GM18907 (cell line): ENCODE measurements around the gene RANBP3.
"Not testable (repeated sequence)": the region's sequence is repeated elsewhere in the genome, so short reads cannot be mapped to it uniquely, and the experiment has no call there.

ENCODE experiments used
- ATAC-seq: cut with Tn5 transposase; IDR thresholded peaks from one replicate; pipeline ENCODE4 v1.9.1; 2021; ENCODE audit warnings: mild to moderate bottlenecking, moderate library complexity; ENCODE audit not compliant: unreplicated experiment

RANBP3 gene

DNA sequence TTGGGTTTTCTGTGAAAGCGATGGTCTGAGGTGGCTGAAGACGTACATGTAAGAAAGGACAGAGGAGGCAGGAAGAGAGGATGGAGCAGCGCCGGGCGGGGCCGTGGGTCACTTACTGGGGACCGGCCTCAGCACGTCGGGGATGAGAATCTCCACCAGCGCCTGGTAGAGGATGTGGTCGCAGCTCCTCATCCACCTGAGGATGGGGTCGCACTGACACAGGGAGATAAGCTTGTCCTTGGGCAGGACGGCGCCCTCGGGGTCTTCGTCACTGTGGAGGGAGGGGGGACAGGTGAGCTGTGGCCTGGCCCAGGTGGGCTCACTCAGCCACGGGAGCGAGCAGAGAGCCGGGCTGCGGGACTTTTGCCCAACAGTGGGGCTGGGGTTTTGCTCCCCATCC lies 29.0 kb upstream of the RANBP3 start:
- ATAC-seq = no peak

DNA sequence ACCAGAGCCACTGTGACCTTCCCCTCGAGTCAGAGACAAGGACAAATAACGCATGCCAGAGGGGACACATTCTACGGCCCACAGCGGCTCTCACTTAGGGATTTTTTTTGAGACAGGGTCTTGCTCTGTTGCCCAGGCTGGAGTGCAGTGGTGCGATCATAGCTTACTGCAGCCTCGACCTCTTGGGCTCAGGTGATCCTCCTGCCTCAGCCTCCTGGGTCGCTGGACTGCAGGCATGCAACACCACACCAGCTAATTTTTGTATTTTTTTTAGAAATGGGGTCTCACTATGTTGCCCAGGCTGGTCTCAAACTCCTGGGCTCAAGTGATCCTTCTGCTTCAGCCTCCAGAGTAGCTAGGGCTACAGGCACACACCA lies 28.1 kb upstream of the RANBP3 start:
- not testable (repeated sequence) for ATAC-seq

DNA sequence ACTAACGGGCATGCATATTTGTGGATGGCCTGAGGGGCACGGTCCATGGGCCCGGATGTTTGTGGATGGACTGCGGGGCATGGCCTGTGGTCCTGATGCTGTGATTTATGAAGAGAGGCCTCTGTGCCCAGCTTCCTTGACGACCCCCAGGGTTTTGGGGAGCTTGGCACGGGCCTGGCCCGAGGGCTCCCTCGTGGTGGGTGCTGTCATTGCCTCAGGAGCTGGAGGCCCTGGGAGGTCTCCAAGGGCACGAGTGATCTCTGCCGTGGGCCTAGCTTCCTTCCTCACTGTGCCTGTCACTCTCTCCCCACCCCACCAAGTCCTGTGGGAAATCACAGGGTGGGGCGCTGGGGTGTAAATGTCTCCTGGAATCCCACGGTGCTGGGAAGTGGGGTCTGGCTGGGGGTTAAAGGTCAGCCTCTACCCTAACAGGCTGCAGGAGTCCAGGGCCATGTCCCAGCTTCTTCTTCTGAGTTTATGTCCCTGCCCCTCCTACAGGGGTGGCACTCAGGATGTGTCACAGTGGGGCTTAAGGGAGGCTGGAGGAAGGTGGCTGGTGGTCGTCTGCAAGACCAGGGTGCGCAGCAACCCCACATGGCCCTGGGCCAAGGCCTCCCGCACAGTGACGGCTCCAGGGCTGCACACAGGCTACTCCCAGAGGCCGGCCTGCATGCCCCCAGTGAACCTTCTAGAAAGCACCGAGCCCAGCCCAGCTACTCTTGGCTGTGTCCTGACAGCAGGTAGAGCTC lies 27.6 kb upstream of the RANBP3 start:
- ATAC-seq = no peak

DNA sequence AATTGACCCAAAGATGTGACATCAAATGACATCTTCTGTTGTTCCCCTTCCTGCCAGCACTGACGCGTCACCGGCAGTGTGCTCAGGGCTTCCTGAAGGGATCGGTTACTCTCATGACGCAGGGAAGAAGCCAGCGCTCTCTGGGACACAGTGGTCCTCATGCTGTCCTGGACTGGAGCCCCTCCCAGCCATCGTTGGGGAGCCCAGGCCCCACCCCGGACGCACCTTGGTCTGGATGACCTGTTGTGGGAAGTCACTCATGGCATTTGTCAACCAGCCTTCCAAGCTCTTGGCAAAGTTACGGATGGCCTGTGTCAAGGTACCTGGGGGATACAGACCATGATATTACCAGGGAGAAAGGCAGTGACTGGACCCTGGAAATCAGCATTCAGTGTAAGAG lies 26.0 kb upstream of the RANBP3 start:
- ATAC-seq = no peak

DNA sequence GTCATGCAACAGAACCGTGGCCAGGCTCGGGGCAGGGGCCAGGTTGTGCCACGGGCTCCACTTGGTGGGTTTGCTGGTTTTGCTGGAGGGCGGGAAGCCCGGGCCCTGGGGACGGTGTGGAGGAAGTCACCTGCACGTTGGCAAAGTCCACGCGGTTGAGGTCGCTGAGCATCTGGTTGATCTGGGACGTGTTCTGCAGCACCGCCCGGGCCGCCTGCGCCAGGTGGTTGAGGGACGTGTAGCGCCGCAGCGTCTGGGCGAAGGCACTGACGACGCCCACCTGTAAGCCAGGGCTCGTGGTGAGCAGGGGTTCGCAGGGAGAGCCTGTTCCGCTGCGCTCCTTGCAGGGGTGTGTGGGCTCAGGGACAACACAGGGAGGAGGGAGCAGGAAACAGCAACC lies 24.7 kb upstream of the RANBP3 start:
- ATAC-seq = no peak

DNA sequence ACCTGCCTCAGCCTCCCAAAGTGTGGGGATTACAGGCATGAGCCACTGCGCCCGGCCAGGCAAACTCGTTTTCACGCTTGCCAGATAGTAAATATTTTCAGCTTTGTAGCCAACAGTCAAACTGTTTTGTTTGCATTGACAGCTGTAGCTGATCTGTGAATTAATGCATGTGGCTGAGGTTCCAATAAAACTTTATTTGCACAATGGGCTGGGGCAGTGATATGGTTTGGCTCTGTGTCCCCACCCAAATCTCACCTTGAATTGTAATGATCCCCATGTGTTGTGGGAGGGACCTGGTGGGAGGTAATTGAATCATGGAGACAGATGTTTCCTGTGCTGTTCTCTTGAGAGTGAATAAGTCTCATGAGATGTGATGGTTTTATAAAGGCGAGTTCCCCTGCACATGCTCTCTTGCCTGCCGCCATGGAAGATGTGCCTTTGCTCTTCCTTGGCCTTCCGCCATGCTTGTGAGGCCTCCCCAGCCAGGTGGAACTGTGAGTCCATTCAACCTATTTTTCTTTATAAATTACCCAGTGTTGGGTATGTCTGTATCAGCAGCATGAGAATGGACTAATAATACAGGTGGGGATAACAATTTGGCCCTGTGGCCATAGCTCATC lies 22.4 kb upstream of the RANBP3 start:
- no peak for ATAC-seq

DNA sequence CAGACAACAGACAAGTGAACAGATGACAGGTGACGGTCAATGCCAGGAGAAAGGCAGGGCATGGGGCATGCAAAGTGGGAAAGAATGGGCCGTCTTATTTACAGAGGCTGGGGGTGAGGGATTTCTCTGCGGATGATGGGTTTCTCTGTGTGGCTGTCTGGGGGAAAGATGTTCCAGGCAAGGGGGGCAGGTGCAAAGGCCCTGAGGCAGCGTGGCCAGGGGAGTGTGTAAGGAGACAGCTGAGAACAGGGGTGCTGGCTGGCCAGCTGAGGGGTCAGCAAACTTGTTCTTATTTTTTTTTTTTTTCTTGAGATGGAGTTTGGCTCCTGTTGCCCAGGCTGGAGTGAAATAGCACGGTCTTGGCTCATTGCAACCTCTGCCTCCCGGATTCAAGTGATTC lies 21.8 kb upstream of the RANBP3 start:
- ATAC-seq = no peak

DNA sequence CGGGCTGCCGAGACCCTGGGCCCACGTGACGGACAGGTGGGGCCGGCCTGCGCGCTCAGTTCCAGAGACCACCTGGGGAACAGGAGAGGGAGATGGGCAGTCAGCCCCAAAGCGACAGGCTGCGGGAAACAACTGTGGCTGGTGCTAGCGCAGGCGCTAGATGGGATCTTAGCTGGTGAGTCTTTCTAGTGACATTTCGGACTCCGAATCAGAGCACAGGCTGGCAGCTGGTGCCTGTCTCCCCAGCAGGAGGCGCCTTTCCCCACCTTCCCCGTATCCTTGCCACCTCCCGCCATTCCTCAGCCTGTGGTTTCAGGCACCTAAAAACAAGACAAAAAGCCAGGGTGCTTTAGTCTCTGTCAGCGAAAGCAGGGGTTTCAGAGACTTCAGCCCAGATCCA lies 19.4 kb upstream of the RANBP3 start:
- ATAC-seq = no peak

DNA sequence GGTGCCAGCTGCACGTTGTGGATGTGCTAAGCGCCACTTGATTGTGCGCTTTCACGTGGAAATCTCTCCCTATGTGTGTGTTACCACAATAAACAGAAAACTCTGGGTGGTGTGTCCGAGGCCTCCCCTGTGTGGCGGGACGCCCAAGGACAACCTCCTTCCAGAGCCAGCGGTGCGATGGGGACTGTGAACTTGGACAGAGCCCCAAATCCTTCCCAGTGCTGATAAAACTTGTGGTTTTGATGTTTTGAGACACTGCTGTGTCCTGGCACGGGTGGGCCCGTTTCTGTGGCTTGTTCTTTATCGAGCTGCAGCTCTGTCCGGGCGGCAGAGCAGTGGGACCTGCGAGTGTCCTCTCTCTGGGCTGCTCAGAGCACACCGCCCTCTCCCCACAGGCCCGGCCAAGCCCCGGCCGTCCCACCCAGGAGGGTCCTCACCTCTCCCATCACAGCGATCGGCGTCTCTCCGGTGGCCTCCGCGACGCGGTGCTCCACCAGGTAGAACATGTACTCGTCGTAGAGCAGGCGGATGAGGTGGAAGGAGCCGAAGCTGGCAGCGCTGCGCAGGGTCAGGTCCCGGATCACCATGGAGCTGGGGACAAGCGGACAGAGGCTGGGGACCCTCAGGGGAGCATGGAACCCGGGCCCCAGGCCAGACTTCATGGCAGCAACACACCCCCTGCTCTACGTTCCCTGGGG lies 18.8 kb upstream of the RANBP3 start:
- ATAC-seq = no peak

DNA sequence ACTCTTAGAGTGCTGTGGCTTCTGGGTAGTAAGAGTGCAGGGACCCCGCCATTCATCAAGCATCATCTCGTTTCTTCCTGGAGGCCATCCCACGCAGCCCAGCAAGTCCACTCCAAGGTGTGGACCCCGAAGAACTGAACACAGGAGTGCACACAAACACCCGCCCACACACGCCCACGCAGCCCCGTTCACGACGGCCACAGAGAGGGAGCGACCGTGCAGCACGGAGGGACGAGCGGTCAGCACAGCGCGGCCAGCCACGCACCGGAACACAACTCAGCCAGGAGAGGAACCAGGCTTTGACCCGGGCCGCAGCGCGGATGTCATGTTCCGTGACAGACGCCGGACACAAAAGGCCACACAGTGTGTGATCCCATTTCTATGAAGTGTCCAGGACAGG lies 18.2 kb upstream of the RANBP3 start:
- no peak for ATAC-seq

DNA sequence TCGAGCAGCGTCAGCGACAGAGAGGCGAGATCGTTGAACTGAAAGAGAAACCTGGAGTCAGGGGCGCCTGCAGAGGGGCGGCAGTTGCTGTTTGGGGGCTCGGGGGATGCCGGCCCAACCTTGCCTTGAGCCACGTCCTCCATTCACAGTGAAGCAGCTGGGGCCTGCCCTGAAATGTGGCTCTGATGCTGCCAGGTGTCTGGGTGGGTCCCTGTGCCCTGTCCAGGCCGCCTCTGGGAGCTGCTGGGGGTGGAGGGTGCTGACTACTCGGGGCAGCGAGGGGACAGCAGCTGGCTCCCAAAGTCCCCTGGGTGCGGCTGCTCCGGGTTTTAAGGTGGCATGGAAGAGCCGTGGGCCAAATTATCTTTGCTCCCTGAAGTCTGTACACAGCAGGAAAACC lies 17.7 kb upstream of the RANBP3 start:
- ATAC-seq = no peak

DNA sequence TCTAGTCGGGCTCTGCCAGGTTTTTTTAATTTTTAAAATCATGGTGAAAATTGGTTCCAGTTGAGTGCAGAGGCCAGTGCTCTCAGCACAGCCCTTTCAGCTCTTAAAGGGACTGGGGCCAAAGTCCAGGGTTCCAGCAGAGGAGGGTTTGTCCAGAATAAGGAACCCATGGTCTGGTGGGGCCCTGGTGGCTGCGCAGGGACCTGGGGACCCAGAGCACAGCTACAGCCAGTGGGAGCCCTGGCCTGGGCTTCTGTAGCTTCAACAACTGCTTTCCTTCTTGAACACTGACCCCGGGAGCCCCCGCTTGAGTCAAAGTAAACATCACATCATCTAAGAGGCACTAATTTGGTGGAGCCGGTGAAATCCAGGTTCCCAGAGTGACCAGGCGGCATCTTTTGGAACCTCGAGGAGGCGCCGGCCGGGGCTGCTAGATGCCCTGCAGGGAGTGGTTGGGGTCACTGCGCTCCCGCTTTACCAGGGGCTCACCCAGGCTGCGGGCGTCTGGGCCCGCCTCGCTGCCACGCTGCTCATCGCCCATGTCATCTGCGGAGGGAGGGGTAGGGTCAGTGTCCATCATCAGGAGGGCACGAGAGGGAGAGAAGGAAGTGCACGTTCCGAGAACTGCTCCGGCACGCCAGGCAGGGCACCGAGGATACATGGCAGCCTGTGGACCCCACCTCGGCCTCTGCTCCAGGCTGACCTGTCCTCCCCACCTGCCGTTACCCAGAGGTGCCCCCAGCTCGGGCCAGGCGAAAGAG lies 16.6 kb upstream of the RANBP3 start:
- ATAC-seq = no peak

DNA sequence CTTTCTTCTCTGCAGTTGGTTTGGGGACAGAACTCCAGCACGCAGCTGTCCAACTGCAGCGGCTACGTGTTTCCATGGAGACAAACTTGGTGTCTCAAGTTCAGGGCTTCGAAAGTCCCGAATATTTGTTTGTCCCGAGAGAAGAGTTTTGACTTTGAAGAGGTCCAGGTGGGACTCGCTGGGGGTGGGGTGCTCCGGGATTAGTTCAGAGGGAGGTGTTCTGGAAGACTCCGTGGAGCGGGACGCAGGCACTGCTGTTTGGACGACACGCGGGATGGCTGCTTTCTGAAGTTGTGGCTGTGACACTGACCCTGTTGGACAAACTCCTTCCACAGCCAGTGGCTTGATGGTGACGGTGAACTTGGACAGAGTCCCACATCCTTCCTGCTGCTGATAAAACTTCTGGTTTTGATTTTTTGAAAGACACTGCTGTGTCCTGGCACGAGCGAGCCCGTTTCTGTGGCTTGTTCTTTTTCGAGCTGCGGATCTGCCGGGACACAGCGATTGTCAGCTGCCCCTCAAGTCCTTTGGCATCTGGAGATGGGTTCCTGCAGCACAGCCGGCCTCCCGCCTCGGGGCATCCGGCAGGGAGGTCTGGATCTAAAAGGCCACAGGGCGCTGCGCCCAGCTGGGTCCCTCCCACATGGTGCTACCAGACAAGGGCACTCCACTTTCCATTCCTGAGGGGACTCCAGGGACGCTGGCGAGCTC lies 15.9 kb upstream of the RANBP3 start:
- ATAC-seq = no peak

DNA sequence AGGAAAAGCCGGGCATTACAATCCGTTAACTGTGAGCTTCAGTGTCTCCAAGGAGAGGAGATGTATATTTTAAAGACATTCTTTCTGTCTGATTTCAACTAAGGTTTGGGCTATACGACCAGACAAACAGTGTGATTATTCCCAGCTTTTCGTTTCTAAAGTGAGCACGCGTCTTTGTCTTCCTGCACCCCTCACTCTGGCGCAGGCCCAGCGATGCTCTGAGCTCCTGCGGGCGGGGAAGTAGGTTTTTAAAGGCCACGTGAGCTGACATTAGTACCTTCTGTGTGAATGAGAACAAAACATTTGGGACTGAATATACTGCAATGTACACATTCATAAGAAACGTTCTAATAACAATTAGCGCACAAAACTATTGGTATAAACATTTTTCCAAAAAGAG lies 15.3 kb upstream of the RANBP3 start:
- ATAC-seq = no peak

DNA sequence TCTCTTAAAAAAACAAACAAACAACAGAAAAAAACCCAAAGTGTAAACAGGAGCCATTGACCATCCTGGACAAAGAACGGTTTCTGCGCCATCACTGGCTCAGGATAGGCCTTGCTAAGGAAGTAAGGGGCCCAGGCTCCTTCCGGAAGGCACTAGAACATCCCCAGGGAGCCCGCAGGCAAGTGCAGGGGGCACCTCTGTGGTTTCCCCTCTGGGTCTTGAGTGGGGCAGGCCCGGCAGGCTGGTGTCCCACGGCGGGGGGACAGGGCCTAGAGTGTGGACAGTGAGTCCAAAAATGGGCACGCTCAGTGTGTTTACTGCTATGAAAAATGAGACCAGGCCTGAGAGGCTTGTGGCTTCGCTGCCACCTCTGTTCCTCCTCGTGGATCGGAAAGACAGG lies 14.8 kb upstream of the RANBP3 start:
- ATAC-seq = no peak

DNA sequence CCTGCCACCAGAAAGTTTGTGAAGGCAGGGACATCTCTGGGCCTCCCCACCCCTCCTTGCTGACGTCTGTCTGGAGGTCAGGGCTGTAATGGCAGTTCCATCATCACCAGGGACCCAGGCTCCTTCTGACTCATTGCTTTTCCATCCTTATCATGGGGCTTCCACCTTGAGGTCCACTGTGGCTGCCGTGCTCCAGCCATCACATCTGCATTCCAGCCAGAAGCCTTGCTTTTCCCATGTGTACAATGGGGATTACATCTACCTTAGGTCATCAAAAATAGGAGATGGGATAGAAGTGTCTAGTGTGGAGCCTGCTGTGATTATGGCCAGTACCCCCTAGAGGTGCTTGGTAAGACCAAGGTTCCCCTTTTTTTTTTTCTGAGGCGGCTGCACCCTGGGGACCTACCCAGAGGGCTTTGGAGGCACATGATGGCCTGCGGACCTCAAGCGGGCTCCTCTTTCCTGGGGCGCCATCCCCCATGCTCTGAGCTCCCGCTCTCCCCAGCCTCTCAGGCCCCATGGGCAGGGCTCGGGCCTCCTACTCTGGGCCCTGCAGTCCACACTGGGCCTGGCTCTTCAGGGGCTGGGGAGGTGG lies 13.4 kb upstream of the RANBP3 start:
- no peak for ATAC-seq

DNA sequence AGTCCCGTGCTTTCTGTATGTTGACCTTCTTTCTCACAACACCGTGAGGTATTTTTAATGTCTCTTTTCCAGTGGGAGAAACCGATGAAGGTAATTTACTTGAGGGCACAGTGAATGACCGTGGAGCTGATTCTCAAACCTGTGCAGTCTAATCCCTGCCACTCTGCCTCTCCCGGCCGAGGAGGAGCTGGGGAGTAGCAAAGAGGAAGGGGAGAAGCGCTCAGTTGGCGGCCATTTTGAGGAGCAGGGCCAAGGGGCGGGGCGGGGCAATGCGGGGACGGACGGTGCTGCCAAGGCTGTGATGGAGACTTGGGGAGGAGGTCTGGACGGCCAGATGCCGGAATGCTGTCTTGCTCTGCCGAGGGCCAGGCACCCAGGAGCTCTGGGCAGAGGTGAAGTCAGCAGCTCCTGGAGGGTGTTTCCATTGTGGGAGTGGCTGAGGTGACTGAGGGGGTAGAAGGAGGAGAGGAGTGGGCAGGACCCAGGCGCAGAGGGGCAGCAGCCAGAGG lies 12.4 kb upstream of the RANBP3 start:
- ATAC-seq = no peak

DNA sequence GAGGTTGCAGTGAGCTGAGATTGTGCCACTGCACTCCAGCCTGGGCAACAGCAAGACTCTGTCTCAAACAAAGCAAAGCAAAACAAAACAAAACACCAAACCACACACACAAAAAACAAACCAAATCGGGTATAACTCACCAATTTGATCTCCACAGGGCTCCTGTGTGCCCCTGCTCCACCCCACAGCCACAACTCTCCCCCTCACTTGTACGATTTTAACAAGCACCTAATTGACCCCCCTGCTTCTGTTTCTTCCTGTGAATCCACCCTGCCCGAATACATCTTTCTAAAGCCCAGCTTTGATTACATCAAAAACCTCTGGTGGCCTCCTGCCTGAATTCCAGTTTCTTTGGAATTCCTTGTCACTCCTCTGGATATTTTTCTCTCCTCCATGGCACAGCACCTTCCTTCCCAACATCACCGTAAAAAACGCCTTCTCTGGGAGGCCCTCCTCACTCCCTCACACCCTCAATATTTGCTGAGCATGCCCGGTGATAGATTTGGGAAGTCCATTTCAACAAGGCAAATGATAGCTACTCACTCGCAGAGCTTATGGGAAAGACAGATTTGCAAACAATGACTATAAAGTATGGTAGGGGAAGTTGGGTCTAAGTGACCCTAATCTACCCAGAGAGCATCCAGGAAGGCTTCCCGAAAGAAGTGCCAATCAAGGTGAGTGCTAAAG lies 11.6 kb upstream of the RANBP3 start:
- ATAC-seq = no peak

DNA sequence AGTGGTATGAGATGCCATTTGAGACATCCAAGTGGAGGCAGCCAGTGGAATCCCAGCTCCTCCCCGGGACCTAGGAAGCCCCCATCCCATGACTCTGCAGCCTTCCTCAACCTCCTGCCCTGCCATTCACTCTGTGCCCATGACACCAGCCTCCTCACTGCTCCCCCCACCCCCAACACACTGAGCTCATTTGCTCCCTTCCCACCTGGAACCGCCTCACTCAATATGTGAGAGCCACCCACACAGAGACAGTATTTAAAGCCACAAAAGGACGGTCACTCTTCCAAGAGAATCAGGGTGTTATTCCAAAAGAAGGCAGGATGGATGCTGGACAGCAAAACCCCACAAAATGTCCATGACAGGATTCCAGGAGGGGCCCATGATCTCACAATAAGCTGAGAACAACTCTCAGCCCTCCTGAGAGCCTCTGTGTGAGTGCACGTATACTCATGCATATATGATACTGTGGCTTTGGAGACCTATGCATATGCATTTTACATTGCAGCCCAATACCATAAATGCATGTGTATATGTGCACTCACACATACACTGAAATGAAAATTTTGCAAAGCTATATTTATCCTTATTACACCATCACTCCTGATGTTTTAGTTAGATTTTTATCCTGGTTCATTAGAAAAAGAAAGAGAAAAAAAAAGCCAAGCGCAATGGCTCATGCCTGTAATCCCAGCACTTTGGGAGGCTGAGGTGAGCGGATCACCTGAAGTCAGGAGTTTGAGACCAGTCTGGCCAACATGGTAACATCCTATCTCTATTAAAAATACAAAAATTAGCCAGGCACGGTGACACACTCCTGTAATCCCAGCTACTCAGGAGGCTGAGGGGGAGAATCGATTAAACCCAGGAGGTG lies 10.8 kb upstream of the RANBP3 start:
- ATAC-seq = no peak
